ENCODE results near the gene KBTBD7.
A peak's percentile ranks its signal among the peaks of the same experiment; 100 is the strongest.

The KBTBD7 gene

DNA sequence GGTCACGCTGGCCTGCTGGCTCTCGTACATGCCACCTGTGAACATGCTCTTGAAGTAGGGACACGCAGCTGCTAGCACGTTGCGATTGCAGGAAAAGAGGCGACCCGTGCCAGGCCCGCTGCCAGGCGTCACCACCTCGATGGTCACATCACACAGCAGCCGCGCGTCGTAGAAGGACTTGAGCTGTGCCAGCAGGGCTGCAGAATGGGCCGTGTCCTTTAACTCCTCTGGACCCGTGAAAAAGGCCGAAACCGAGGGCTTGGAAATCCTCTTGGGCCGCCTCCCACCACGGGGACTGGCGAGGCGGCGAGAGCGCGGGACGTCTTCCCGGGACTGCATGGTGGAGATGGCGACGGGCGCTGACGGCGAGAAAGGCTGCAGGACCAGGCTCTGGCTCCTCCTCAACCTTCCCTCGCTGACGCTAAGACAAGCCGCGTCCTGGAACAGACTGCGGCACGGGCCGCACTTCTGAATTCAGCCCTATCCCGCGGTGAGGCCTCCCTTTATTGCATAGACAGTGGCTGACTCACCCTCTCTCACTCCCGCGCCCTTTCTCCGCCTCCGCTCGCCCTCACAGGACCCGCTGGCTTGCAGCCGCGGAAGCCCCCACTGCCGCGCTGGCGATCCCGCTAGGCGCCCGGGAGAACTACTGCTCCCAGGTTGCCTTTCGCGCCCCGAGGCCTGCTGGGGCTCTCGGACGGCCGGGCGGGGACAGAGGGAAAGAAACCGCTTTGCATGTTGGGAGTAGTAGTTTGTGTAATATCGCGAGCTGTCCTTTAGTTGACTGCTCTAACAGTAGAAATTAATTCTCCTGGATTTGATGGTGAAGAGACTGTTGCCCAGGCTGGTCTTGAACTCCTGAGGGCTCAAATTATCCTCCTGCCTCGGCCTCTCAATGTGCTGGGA lies at the start of gene KBTBD7:
Gene KBTBD7, minus strand, starts transcription at position 651 of the 906 bp plus-strand sequence. Its CDS starts 312 bp downstream, at position 339.
- TF ChIP-seq, protein P1, sequence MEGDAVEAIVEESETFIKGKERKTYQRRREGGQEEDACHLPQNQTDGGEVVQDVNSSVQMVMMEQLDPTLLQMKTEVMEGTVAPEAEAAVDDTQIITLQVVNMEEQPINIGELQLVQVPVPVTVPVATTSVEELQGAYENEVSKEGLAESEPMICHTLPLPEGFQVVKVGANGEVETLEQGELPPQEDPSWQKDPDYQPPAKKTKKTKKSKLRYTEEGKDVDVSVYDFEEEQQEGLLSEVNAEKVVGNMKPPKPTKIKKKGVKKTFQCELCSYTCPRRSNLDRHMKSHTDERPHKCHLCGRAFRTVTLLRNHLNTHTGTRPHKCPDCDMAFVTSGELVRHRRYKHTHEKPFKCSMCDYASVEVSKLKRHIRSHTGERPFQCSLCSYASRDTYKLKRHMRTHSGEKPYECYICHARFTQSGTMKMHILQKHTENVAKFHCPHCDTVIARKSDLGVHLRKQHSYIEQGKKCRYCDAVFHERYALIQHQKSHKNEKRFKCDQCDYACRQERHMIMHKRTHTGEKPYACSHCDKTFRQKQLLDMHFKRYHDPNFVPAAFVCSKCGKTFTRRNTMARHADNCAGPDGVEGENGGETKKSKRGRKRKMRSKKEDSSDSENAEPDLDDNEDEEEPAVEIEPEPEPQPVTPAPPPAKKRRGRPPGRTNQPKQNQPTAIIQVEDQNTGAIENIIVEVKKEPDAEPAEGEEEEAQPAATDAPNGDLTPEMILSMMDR (IDR thresholded peaks at IDR 0.05; ENCODE audit: extremely low read depth, missing control alignments): no peak
- peak; percentile 85 for DNase-seq (ENCODE audit: low spot score)

- TF ChIP-seq, protein P1 (IDR thresholded peaks at IDR 0.05; ENCODE audit: extremely low read depth, missing control alignments): no peak
- DNase-seq (ENCODE audit: low spot score): no peak
Observed at GRCh38 chr13:41241626-41242025, 47.3 kb upstream of the KBTBD7 start.

- no peak for DNase-seq (ENCODE audit: low spot score)
- TF ChIP-seq, protein P1 (IDR thresholded peaks at IDR 0.05; ENCODE audit: extremely low read depth, missing control alignments): no peak
Observed at GRCh38 chr13:41236369-41236768, 42.0 kb upstream of the KBTBD7 start.

DNA sequence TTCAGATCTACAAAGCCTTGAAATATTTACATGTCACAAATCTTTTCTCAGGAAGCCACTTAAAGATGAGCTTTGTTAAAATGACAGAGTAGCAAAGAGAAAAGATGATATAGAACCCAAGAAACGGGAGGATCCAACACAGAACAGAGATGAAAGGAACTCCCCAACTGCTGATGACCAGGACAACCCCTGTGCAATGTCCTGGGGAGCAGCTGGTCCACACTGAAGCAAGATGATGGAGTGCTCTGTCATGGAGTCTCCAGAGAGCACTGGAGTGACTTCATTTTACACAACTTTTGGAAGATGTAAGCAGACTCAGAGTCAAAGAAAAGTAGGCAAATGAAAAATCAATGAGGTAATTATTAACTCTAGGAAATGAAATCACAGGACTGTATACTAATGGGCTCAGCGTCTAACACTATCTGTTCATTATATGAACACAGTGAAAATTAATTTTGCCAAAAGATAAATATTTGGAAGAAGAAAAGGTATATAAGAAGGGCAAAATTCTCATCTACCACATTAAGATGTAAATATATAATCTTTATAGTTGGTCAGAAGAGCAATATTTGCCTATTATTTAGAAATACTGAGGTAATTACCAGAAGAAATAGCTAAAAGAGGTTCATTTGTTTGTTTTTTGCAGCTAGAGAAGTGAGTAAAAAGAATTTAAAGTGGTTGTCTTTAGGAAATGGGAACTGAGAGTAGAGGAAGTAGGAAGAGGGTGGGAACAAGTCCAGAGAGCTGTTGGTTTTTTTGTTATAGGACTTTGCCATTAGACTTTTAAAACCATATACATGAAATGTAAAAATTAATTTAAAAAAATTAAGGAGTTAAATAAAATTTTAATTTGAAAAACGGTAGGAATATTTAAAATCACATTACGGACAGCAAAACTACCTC lies 38.5 kb upstream of the KBTBD7 start:
- DNase-seq (ENCODE audit: low spot score): no peak
- TF ChIP-seq, protein P1 (IDR thresholded peaks at IDR 0.05; ENCODE audit: extremely low read depth, missing control alignments): no peak

DNA sequence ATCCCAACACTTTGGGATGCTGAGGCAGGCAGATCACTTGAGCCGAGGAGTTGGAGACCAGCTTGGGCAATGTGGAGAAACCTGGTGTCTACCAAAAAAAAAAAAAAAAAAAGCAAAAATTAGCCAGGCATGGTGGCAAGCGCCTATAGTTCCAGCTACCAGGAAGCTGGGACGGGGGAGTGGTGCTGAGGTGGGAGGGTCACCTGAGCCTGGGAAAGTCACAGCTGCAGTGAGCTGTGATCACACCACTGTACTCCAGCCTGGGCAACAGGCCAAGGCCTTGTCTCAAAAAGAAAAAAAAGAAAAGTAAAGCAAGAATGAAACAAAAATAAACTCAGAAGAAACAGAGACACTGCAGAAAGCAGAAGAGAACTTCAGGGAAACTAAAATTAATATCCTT lies 37.4 kb upstream of the KBTBD7 start:
- TF ChIP-seq, protein P1 (IDR thresholded peaks at IDR 0.05; ENCODE audit: extremely low read depth, missing control alignments): no peak
- no peak for DNase-seq (ENCODE audit: low spot score)

- no peak for DNase-seq (ENCODE audit: low spot score)
- TF ChIP-seq, protein P1 (IDR thresholded peaks at IDR 0.05; ENCODE audit: extremely low read depth, missing control alignments): no peak
Observed at GRCh38 chr13:41231025-41231677, 36.8 kb upstream of the KBTBD7 start.

All from GM20000 (cell line).